Hematopoietic multipotent progenitor cell treated with erythropoietin and hydrocortisone succinate and interleukin-3 and kit ligand, for 6 days (in vitro differentiated cells): ENCODE results near the gene ROBO2.

Experiments
- DNase-seq: peaks from one replicate; pipeline ENCODE4 v3.0.0-alpha.2; 2015

The ROBO2 gene

GRCh38 chr3:77524946-77525682 is 485.2 kb downstream of the ROBO2 start:
- DNase-seq = no peak

GRCh38 chr3:77526573-77527113 is 486.7 kb downstream of the ROBO2 start:
- no peak for DNase-seq

- DNase-seq = no peak
Observed at GRCh38 chr3:77529522-77529921, 489.6 kb downstream of the ROBO2 start.

- DNase-seq = no peak
Observed at GRCh38 chr3:77530870-77531269, 491.0 kb downstream of the ROBO2 start.

- no peak for DNase-seq
Observed at GRCh38 chr3:77535116-77535515, 495.2 kb downstream of the ROBO2 start.

GRCh38 chr3:77536038-77536775 is 496.3 kb downstream of the ROBO2 start:
- DNase-seq = no peak

- DNase-seq = no peak
Observed at GRCh38 chr3:77539014-77539413, 499.1 kb downstream of the ROBO2 start.

GRCh38 chr3:77539677-77540076 is 499.8 kb downstream of the ROBO2 start:
- DNase-seq = no peak

GRCh38 chr3:77541203-77541922 is 501.5 kb downstream of the ROBO2 start:
- DNase-seq = no peak

- no peak for DNase-seq
Observed at GRCh38 chr3:77546246-77546645, 506.3 kb downstream of the ROBO2 start.

GRCh38 chr3:77549034-77549433 is 509.1 kb downstream of the ROBO2 start:
- no peak for DNase-seq

GRCh38 chr3:77553240-77553639 is 513.3 kb downstream of the ROBO2 start:
- DNase-seq = no peak

GRCh38 chr3:77562089-77562488 is 522.2 kb downstream of the ROBO2 start:
- DNase-seq = no peak

- no peak for DNase-seq
Observed at GRCh38 chr3:77563012-77563411, 523.1 kb downstream of the ROBO2 start.

GRCh38 chr3:77566055-77566454 is 526.2 kb downstream of the ROBO2 start:
- DNase-seq = no peak

- DNase-seq = no peak
Observed at GRCh38 chr3:77571971-77572715, 532.2 kb downstream of the ROBO2 start.

- DNase-seq = no peak
Observed at GRCh38 chr3:77577264-77577663, 537.4 kb downstream of the ROBO2 start.

- no peak for DNase-seq
Observed at GRCh38 chr3:77586216-77586615, 546.3 kb downstream of the ROBO2 start.

- DNase-seq = no peak
Observed at GRCh38 chr3:77588863-77589262, 549.0 kb downstream of the ROBO2 start.

- DNase-seq = no peak
Observed at GRCh38 chr3:77590191-77590590, 550.3 kb downstream of the ROBO2 start.

- DNase-seq = no peak
Observed at GRCh38 chr3:77595371-77595870, 555.5 kb downstream of the ROBO2 start.

GRCh38 chr3:77599948-77600347 is 560.0 kb downstream of the ROBO2 start:
- no peak for DNase-seq
